Adipose tissue (tissue), 3 donors: ENCODE measurements around the gene CHFR. TPM values are rescaled to one million over a fixed set of nuclear protein-coding genes. Genes with fewer than 3 reads are reported as not detected.
"Not testable (repeated sequence)": the region's sequence is repeated elsewhere in the genome, so short reads cannot be mapped to it uniquely, and the experiment has no call there.

Experiments
- H3K27ac ChIP-seq: one replicate; pipeline ENCODE4 v1.5.1; 2013; ENCODE audit warnings: low read depth, low read length
- WGBS, 3 donors: extraction: QIAGEN DNeasy Blood & Tissue Kit; methylation state at CpG; one replicate each; pipeline ENCODE4 v1.1.7; 2013; 5-methylcytosine and 5-hydroxymethylcytosine counted together
- polyA plus RNA-seq, 3 donors: library from polyadenylated mRNA; stranded (reverse); fragments of 200-250 nt; gene quantifications; one replicate each; pipeline ENCODE4 v1.2.3, GENCODE V29; 2013
- donor health status: healthy with polysubstance abuse.
- donor health status: Bipolar disorder and iron deficiency.
- donor health status: healthy.

Gene CHFR
- 10 to 100 TPM; 12.8 to 21.0 (median 19.1) TPM for polyA plus RNA-seq

- WGBS, 3 donors = 1% methylated on average over 83 to 84 of the region's 84 CpGs
- H3K27ac ChIP-seq = peak within 1 kb of the TSS; percentile 95
Observed at GRCh38 chr12:132887513-132888351, at the start of gene CHFR. Gene CHFR, minus strand, starts transcription at chr12:132887605. Its CDS starts 277 bp downstream, at chr12:132887328.

- 96 to 100% (median 98%) methylated on average over 8 of the region's 8 CpGs for WGBS, 3 donors
- not testable (repeated sequence) for H3K27ac ChIP-seq
Observed at GRCh38 chr12:132936921-132937320, 49.5 kb upstream of the CHFR start.

DNA sequence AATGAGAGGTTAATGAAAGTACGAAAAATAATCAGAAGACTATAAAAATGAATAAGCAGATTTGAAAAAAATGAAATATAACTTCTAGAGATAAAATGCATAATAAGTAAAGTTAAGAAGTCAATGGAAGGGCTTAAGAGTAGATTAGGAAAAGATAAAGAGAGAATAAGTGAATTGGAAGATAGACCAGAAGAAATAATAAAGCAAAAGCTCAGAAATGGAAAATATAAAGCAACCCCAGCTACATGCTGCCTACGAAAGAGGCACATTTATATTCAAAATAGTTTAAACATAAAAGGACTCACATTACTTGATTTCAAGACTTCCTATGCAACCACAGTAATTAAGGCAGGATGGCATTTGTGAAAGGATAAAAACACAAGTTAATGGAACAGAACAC, 48.8 kb upstream of the CHFR start:
- H3K27ac ChIP-seq = no peak overlapping the region
- WGBS, 3 donors = 92 to 96% (median 94%) methylated on average over 2 of the region's 2 CpGs

DNA sequence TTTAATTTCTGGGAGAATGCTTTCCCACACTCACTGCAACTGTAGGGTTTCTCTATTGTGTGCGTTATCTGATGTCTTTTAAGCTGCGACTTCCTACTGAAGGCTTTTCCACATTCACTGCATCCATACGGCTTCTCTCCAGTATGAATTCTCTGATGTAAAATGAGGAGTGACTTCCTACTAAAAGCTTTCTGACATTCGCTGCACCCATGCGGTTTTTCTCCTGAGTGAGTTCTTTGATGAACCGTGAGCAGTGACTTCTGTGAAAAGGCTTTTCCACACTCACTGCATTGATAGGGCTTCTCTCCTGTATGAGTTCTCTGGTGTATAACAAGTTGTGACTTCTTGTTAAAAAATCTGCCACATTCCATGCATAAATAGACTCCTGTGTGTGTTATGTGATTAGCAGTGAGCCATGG, 39.0 kb upstream of the CHFR start:
- WGBS, 3 donors = 97 to 98% (median 98%) methylated on average over 6 of the region's 6 CpGs
- H3K27ac ChIP-seq = no peak overlapping the region

GRCh38 chr12:132925597-132926414, 38.4 kb upstream of the CHFR start:
- WGBS, 3 donors = 96 to 99% (median 97%) methylated on average over 8 of the region's 8 CpGs
- no peak overlapping the region for H3K27ac ChIP-seq

DNA sequence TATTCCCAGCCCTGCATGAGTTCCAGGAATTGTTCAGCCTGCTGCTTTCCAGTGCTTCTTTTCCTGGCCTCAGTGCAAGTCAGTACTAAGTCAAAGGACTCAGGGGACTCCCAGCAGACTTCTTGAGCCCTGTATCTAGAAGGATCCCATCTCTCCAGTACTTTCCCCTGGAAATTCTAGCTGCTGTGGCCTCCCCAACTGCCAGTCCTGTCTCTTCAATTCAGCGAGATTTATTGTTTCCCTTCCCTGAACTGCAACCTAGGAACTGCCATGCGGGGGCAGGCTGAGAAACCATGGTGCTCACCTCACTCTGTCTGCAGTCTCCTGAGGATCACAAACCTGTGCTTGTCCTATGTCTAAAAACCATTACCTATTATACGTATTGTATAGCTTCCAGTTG, 37.0 kb upstream of the CHFR start:
- H3K27ac ChIP-seq = no peak overlapping the region
- 96 to 100% (median 97%) methylated on average over 3 of the region's 3 CpGs for WGBS, 3 donors

GRCh38 chr12:132923356-132923909, 36.0 kb upstream of the CHFR start:
- no peak overlapping the region for H3K27ac ChIP-seq
- WGBS, 3 donors = 40 to 55% (median 44%) methylated on average over 1 of the region's 1 CpG

DNA sequence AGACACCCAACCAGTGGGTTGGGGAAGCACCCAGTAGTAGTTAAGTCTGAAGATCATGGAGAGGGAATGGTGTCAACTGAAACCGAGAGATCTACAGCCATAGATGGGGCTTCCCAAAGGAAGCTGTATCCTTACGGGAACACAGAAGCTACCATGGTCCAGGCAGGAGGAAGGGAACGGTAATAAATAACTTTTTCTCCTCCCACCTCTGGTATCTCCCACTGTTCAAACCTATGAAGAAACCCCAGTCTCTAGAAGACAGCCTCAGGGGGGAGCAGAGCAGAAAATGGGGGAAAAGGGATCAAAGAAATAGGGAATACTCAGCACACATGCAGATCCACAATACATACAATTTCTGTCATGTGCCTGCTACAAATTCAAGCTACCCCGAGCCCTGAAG, 35.3 kb upstream of the CHFR start:
- WGBS, 3 donors = 94 to 97% (median 95%) methylated on average over 4 of the region's 4 CpGs
- no peak overlapping the region for H3K27ac ChIP-seq

- H3K27ac ChIP-seq = no peak overlapping the region
- WGBS, 3 donors = 74 to 83% (median 77%) methylated on average over 9 of the region's 9 CpGs
Observed at GRCh38 chr12:132921685-132922084, 34.3 kb upstream of the CHFR start.

- 97 to 99% (median 97%) methylated on average over 6 of the region's 6 CpGs for WGBS, 3 donors
- no peak overlapping the region for H3K27ac ChIP-seq
Observed at GRCh38 chr12:132918680-132919079, 31.3 kb upstream of the CHFR start.

DNA sequence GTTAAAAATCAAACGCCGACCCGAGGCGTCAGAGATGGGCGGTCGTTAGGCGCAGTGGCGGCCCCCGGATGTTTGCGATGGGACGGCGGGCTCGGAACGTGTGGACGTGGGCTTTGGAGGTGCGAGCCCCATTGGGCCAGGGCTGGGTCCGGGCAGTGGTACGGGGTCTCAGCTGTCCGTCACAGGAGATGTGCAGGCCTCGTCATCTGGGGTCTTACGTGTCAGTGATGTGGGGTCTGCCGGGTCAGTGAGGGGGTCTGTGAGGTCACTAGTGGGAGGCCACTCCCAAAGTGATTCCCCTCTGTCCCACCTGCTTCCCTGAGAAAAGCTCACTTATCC, 21.6 kb upstream of the CHFR start:
- 1 to 2% (median 2%) methylated on average over 22 of the region's 22 CpGs for WGBS, 3 donors
- H3K27ac ChIP-seq = no peak overlapping the region

- 0 to 1% (median 1%) methylated on average over 81 to 85 of the region's 85 CpGs for WGBS, 3 donors
Observed at GRCh38 chr12:132908145-132909029, 21.0 kb upstream of the CHFR start.

DNA sequence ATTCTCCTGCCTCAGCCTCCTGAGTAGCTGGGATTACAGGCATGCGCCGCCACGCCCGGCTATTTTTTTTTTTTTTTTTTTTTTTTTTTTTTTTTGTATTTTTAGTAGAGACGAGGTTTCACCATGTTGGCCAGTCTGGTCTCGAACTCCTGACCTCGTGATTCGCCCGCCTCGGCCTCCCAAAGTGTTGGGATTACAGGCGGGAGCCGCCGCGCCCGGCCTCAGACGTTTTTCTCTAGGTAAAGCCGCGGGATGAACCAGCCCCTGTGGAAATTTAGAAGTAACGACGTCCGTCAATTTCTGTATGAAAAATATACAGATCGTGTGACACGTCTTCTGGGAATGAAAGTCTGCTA, 20.4 kb upstream of the CHFR start:
- not testable (repeated sequence) for H3K27ac ChIP-seq
- 5 to 7% (median 6%) methylated on average over 20 to 23 of the region's 23 CpGs for WGBS, 3 donors

More at GRCh38 chr12:132908145-132909029, 21.0 kb upstream of the CHFR start:
- no peak overlapping the region for H3K27ac ChIP-seq

GRCh38 chr12:132907216-132907615, 19.8 kb upstream of the CHFR start:
- WGBS, 3 donors = 11 to 26% (median 18%) methylated on average over 16 of the region's 16 CpGs

GRCh38 chr12:132904718-132905328, 17.4 kb upstream of the CHFR start:
- 9 to 11% (median 10%) methylated on average over 30 of the region's 30 CpGs for WGBS, 3 donors
- H3K27ac ChIP-seq = no peak overlapping the region

More at GRCh38 chr12:132907216-132907615, 19.8 kb upstream of the CHFR start:
- no peak overlapping the region for H3K27ac ChIP-seq

GRCh38 chr12:132899033-132899432, 11.6 kb upstream of the CHFR start:
- no peak overlapping the region for H3K27ac ChIP-seq
- 74 to 85% (median 75%) methylated on average over 5 of the region's 5 CpGs for WGBS, 3 donors

GRCh38 chr12:132888852-132889251, 1.4 kb upstream of the CHFR start:
- WGBS, 3 donors = 70 to 83% (median 82%) methylated on average over 6 of the region's 6 CpGs
- H3K27ac ChIP-seq = no peak overlapping the region
